Stomach smooth muscle (tissue), 2 donors: Measurements from ENCODE around the gene PLPPR3.
A peak's percentile ranks its signal among the peaks of the same experiment; 100 is the strongest.
"Not testable (repeated sequence)": the region's sequence is repeated elsewhere in the genome, so short reads cannot be mapped to it uniquely, and the experiment has no call there.

ENCODE experiments used
- H3K27ac ChIP-seq: one replicate; pipeline ENCODE4 v1.7.0; 2013; ENCODE audit warnings: mild to moderate bottlenecking, low read length, inconsistent platforms
- H3K27me3 ChIP-seq, 2 donors: one replicate each; pipeline ENCODE4 v1.7.0; 2013; ENCODE audit warnings: low read length in 2 of 2; ENCODE audit not compliant: insufficient read depth in 2 of 2, control insufficient read depth in 1 of 2
- H3K36me3 ChIP-seq, 2 donors: one replicate each; pipeline ENCODE4 v1.7.0; 2013; ENCODE audit warnings: low read length in 2 of 2; ENCODE audit not compliant: control insufficient read depth in 2 of 2, insufficient read depth in 2 of 2
- H3K4me1 ChIP-seq: one replicate; pipeline ENCODE4 v1.7.0; 2013; ENCODE audit warnings: low read length; ENCODE audit not compliant: control insufficient read depth, insufficient read depth
- H3K4me3 ChIP-seq, 2 donors: one replicate each; pipeline ENCODE4 v1.7.0; 2013; ENCODE audit warnings: low read length in 2 of 2
- H3K9ac ChIP-seq, 2 donors: one replicate each; pipeline ENCODE4 v1.7.0; 2013; ENCODE audit warnings: low read length in 2 of 2, mild to moderate bottlenecking in 1 of 2
- H3K9me3 ChIP-seq, 2 donors: one replicate each; pipeline ENCODE4 v1.7.0; 2013; ENCODE audit warnings: low read length in 2 of 2; ENCODE audit not compliant: control insufficient read depth in 2 of 2
- donor health status: healthy.
- donor health status: Pancreatic carcinoma.

Gene PLPPR3

DNA sequence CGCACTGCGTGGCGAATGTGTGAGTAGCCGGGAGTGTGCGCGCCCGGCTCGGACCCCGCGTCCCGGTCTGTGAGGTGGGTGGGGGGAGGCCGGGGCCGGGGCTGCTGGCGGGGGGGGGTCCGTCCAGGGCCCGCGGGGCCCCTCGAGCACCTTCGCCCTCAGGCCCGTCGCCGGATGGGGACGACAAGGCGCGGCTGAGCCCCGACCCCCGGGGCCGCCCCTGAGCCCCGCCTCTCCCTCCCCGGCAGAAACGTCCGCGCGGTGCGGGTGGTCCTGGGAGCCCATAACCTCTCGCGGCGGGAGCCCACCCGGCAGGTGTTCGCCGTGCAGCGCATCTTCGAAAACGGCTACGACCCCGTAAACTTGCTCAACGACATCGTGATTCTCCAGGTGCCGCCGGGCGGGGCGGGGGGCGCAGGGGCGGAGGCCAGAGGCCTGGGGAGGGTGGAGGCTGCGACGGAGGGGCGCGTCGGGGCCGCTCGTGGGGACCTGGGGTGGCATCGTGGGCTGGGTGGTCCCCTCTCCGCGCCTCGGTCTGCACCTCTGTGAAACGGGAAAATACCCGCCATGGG, 31.3 kb upstream of the PLPPR3 start:
- no peak overlapping the region for H3K4me3 ChIP-seq
- H3K9me3 ChIP-seq = no peaks in the 10 kb centered on the region
- H3K27me3 ChIP-seq = peaks cover 8 to 16% of the 10 kb centered on the region in 2 donors
- H3K9ac ChIP-seq = no peak overlapping the region
- no peaks in the 10 kb centered on the region for H3K36me3 ChIP-seq
- H3K4me1 ChIP-seq = peaks cover 12% of the 10 kb centered on the region
- H3K27ac ChIP-seq = no peak overlapping the region

DNA sequence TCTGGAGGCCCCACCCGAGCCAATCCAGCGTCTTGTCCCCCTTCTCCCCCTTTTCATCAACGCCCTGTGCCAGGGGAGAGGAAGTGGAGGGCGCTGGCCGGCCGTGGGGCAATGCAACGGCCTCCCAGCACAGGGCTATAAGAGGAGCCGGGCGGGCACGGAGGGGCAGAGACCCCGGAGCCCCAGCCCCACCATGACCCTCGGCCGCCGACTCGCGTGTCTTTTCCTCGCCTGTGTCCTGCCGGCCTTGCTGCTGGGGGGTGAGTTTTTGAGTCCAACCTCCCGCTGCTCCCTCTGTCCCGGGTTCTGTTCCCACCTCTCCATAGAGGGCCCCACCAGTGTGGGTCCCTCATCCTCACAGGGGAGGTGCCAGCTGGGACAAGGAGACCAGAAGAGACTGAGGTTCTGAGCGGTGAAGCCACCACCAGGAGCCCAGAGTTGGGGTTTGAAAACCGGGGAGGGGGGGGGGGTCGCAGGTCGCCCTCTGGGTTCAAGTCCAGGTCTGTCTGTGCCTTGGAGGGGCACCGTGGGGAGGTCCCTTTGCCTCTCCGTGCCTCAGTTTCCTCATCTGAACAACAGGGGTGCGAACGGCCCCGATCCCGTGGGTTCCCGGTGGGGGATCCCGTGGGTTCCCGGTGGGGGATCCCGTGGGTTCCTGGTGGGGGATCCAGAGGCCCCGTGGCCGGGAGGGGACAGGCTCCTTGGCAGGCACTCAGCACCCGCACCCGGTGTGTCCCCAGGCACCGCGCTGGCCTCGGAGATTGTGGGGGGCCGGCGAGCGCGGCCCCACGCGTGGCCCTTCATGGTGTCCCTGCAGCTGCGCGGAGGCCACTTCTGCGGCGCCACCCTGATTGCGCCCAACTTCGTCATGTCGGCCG, 30.6 kb upstream of the PLPPR3 start, which contains the start of gene ELANE:
TSS of gene ELANE (plus strand) at position 168 of the 878 bp plus-strand sequence. CDS start at position 194, 26 bp downstream.
- Histone ChIP-seq H3K27ac (peak within 1 kb of the TSS; percentile 67), H3K9me3 (no peaks in the 10 kb centered on the region), H3K36me3 (no peaks in the 10 kb centered on the region), H3K4me3 (peak within 1 kb of the TSS in 1 of 2 donors; percentile 57), H3K4me1 (peaks cover 18% of the 10 kb centered on the region), H3K9ac (no peak within 1 kb of the TSS), H3K27me3 (peaks cover 8 to 16% of the 10 kb centered on the region in 2 donors)

DNA sequence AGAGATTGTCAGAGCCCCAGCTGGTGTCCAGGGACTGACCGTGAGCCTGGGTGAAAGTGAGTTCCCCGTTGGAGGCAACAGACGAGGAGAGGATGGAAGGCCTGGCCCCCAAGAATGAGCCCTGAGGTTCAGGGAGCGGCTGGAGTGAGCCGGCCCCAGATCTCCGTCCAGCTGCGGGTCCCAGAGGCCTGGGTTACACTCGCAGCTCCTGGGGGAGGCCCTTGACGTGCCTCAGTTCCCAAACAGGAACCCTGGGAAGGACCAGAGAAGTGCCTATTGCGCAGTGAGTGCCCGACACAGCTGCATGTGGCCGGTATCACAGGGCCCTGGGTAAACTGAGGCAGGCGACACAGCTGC, 29.2 kb upstream of the PLPPR3 start:
- Histone ChIP-seq H3K27ac (peak overlapping the region; percentile 67), H3K9me3 (no peaks in the 10 kb centered on the region), H3K4me3 (peak overlapping the region in 1 of 2 donors; percentile 57), H3K36me3 (no peaks in the 10 kb centered on the region), H3K27me3 (peaks cover 16 to 22% of the 10 kb centered on the region in 2 donors), H3K9ac (peak overlapping the region; percentile 16 to 29), H3K4me1 (peaks cover 18% of the 10 kb centered on the region)

DNA sequence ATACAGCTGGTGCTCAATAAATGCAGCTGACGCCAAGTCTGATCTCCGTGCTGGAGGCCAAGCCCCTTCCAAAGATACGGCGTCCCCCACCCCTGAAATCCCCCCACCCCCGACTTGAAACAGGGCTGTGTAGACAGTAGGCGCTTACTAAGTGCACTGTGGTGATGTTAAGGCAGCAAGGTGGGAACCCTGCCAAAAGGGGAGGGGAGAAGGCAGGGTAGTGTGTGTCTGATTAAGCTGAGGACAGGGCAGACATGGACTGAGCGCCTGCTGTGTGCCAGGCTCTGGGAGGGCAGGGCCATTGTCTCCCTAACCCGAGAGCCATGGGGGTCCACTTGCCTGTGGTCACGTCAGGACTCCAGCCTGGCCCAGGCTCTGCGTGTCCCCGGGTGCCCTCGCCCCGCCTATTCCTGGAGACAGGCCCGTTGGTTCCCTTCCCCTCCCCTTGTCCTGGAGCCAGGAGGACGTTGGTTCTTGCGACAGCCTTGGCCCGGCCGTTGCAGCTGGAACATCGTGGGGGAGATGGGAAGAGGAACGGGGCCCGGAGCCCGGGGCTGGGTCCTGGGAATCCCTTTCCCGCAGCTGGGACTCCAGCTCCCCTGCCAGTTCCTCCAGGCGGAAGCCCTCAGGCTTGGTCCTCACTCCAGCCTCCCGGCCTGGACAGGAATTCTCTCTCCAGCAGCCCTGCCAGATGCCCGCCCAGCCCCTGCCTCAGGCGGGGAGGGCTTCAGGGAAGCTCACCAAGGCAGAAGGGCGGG, 28.6 kb upstream of the PLPPR3 start:
- Histone ChIP-seq H3K9me3 (no peaks in the 10 kb centered on the region), H3K36me3 (no peaks in the 10 kb centered on the region), H3K27me3 (peaks cover 16 to 25% of the 10 kb centered on the region in 2 donors), H3K4me3 (peak overlapping the region in 1 of 2 donors; percentile 57), H3K4me1 (peaks cover 18% of the 10 kb centered on the region), H3K27ac (peak overlapping the region; percentile 67), H3K9ac (peak overlapping the region; percentile 16 to 29)

DNA sequence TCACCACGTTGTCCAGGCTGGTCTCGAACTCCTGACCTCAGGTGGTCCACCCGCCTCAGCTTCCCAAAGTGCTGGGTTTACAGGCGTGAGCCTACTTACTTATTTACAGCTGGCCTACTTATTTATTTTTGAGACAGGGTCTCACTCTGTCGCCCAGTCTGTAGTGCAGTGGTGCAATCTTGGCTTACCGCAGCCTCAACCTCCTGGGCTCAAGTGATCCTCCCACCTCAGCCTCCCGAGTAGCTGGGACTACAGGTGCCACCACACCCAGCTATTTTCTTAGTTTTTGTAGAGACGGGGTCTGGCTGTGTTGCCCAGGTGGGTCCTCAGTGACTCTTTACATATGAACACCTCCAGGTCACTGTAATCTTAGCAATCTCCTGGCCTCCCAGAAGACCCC, 27.4 kb upstream of the PLPPR3 start:
- H3K27me3 ChIP-seq = peaks cover 20 to 23% of the 10 kb centered on the region in 2 donors

DNA sequence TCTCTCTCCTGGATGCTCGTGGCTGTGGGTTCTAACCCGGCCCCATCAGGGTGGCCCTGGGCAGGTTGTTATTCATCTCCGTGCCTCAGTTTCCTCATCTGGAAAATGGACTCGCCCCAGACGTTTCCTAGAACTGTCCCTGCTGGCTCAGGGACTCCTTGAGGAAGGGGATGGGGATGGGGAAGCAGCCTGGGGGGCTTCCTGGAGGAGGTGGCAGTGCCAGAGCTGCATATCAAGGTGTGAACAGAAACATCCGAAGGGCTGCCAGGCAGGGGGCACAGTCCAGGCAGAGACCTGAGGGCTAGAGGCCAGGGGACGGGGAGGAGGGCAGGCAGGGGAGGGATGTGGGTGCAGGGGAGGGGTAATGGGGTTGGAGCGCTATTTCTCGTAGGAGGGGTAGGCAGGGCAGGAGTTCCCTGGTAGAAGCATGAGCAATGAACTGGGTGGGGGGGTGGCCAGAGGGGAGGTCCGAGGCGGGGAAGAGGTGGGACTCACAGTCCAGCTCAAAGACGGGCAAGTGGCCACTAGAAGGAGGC, 26.7 kb upstream of the PLPPR3 start:
- peaks cover 23% of the 10 kb centered on the region for H3K4me1 ChIP-seq
- H3K27ac ChIP-seq = no peak overlapping the region
- H3K4me3 ChIP-seq = no peak overlapping the region
- H3K36me3 ChIP-seq = no peaks in the 10 kb centered on the region
- H3K9ac ChIP-seq = no peak overlapping the region
- peaks cover 18 to 29% of the 10 kb centered on the region in 2 donors for H3K27me3 ChIP-seq
- H3K9me3 ChIP-seq = no peaks in the 10 kb centered on the region

More for the DNA sequence above, 27.4 kb upstream of the PLPPR3 start:
- H3K9me3 ChIP-seq, H3K4me3 ChIP-seq, H3K36me3 ChIP-seq, H3K27ac ChIP-seq, H3K9ac ChIP-seq: not testable (repeated sequence)
- peaks cover 18% of the 10 kb centered on the region for H3K4me1 ChIP-seq

DNA sequence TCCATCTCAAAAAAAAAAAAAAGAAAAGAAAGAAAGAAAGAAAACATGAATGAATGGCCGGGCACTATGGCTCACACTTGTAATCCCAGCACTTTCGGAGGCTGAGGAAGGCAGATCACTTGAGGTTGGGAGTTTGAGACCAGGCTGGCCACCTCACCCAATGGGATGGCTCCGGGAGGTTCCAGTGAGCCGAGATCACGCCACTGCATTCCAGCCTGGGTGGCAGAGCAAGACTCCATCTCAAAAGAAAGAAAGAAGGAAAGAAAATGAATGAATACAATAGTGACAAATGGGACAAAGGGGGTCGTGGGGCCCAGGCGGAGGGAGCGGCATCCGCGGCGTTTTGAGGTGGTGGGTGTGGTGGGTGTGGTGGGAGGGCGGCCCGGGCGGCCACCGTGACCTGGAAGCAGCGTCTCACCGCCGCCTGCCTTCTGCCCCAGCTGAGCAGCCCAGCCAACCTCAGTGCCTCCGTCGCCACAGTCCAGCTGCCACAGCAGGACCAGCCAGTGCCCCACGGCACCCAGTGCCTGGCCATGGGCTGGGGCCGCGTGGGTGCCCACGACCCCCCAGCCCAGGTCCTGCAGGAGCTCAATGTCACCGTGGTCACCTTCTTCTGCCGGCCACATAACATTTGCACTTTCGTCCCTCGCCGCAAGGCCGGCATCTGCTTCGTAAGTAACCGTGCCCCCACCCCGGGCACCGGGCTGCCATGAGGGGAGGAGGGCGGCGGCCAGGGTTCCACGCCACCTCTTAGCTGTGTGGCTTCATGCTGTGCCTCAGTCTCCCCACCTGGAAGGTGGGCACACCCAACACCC, 24.2 kb upstream of the PLPPR3 start:
- Histone ChIP-seq H3K4me3 (no peak overlapping the region), H3K27me3 (peaks cover 24 to 28% of the 10 kb centered on the region in 2 donors), H3K36me3 (no peaks in the 10 kb centered on the region), H3K9ac (no peak overlapping the region), H3K9me3 (no peaks in the 10 kb centered on the region), H3K4me1 (peaks cover 25% of the 10 kb centered on the region), H3K27ac (no peak overlapping the region)

DNA sequence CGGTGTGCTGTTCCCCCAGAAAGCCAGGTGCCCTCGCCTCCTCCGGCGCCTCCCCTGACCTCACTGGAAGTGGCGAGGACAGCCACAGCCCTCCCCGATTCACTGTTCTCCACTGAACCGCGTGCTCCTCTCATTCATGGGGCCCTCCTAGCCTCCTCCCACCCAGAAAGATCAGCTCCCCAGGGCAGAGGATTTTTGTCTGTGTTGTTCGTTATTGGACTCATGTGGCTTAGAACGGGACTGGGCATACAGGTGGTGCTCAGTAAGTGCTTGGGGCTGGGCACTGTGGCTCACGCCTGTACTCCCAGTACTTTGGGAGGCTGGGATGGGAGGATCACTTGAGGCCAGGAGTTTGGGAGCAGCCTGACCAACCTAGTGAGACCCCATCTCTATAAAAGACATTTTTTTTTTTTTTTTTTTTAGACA, 22.8 kb upstream of the PLPPR3 start:
- no peak overlapping the region for H3K27ac ChIP-seq
- H3K36me3 ChIP-seq = no peaks in the 10 kb centered on the region
- no peak overlapping the region for H3K9ac ChIP-seq
- H3K4me1 ChIP-seq = peaks cover 17% of the 10 kb centered on the region
- no peak overlapping the region for H3K4me3 ChIP-seq
- peaks cover 27 to 34% of the 10 kb centered on the region in 2 donors for H3K27me3 ChIP-seq
- H3K9me3 ChIP-seq = no peaks in the 10 kb centered on the region

DNA sequence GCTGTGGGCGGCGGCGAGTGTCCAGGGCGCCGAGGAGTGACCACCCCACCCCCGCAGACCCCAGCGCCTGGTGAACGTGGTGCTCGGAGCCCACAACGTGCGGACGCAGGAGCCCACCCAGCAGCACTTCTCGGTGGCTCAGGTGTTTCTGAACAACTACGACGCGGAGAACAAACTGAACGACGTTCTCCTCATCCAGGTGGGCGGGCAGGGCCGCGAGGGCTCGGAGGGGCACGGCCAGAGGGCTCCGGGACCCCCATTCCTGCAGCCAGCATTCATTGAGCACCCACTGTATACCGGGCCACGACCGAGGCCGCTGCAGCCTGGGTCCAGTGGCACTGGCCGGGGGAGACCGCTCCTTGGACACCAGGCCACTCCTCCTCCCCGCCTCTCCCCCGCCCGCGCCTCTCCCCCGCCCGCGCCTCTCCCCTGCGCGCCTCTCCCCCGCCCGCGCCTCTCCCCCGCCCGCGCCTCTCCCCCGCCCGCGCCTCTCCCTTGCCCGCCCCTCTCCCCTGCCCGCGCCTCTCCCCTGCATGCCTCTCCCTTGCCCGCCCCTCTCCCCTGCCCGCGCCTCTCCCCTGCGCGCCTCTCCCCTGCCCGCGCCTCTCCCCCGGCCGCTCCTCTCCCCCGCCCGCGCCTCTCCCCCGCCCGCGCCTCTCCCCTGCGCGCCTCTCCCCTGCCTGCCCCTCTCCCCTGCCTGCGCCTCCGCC, 22.2 kb upstream of the PLPPR3 start:
- Histone ChIP-seq H3K36me3 (no peaks in the 10 kb centered on the region), H3K4me1 (peaks cover 17% of the 10 kb centered on the region), H3K27me3 (peaks cover 27 to 34% of the 10 kb centered on the region in 2 donors), H3K4me3 (peak overlapping the region in 1 of 2 donors; percentile 52), H3K9me3 (no peaks in the 10 kb centered on the region), H3K27ac (no peak overlapping the region), H3K9ac (no peak overlapping the region)
